GM12801 (cell line): ENCODE measurements around the gene FHIT.

Experiments
- TF ChIP-seq, protein P1 (sequence below): IDR thresholded peaks from one replicate; pipeline ENCODE4 v1.5.1; 2011; ENCODE audit warnings: control low read depth; ENCODE audit not compliant: insufficient read length; ENCODE audit errors: extremely low read depth

Gene FHIT

DNA sequence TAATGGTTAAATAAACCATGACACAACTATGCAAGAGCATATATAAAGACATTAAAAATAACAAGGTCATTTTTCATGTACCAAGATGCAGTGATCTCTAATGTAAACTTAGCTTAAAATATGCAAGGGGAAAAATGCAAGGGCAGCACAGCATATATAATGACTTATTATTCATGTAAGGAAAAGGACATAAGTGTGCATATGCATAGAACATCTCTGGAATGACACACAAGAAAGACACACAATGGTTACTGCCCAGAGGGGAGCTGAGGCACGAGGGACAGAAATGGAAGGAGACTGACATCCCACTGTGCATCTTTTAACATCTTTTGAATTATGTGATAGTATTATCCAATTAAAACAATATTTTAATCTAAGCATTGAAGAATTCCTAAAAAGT, 79.0 kb downstream of the FHIT start:
- TF ChIP-seq, protein P1, sequence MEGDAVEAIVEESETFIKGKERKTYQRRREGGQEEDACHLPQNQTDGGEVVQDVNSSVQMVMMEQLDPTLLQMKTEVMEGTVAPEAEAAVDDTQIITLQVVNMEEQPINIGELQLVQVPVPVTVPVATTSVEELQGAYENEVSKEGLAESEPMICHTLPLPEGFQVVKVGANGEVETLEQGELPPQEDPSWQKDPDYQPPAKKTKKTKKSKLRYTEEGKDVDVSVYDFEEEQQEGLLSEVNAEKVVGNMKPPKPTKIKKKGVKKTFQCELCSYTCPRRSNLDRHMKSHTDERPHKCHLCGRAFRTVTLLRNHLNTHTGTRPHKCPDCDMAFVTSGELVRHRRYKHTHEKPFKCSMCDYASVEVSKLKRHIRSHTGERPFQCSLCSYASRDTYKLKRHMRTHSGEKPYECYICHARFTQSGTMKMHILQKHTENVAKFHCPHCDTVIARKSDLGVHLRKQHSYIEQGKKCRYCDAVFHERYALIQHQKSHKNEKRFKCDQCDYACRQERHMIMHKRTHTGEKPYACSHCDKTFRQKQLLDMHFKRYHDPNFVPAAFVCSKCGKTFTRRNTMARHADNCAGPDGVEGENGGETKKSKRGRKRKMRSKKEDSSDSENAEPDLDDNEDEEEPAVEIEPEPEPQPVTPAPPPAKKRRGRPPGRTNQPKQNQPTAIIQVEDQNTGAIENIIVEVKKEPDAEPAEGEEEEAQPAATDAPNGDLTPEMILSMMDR, result no peak

GRCh38 chr3:61169621-61170251, 81.5 kb downstream of the FHIT start:
- TF ChIP-seq, protein P1, result no peak

DNA sequence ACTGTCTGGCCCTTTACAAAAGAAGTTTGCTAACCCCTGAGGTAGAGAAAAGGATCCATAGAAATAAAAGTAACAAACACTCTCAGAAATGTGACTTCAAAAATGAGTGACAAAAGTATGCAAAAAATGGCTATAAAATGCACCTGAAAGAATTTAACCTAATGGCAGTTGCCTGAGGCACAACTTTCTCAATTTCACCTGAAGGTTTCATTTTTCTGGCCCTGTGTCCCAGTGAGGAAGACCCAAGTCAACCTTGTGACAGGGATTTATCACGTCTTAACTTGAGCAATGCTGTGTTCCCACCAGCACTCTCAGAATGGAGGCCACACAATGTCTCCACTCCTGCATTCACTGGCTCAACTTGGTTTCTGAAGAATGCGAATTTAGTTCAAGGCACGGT, 83.0 kb downstream of the FHIT start:
- TF ChIP-seq, protein P1, result no peak

DNA sequence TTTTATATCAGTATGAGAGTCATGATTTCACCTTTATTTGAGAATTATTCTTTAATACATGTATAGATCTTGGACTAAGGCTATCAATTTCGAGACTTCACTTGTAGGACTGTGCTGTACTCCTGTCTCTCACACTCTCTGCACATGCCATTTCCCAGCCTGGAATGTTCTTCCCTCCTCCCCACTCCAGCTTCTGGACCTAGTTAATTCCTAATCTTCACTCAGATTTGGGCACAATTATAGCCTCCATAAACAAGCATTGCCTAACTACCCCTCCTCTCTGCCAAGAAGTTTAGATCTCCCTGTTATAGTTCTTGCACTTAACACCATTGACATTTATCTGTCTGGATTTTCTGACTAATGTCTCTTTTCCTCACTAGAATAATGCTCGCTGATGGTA, 88.3 kb downstream of the FHIT start:
- TF ChIP-seq, protein P1, result no peak

GRCh38 chr3:61158667-61159066, 92.6 kb downstream of the FHIT start:
- TF ChIP-seq, protein P1, result no peak

- TF ChIP-seq, protein P1, result no peak
Measured at GRCh38 chr3:61158216-61158615, 93.0 kb downstream of the FHIT start.

DNA sequence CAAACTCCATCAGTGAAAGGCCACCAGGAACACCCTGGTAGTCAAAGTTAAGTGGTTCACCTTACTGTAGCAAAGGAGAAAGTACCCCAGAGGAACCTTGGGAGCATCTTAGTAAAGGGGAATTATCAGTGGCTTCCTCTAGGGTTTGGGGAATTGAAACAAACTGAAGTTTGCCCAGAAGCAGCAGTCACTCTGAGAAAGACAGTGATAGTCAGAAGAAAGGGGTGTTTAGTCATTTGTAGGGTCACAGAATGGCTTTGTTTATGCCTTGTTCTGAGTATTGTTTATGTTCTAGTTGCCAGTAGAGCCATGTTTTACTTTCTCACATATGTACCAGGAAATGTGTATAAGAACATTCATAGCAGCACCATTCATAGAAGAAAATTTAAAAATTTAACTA, 93.8 kb downstream of the FHIT start:
- TF ChIP-seq, protein P1, result no peak
